NCI-H1417 (cell line): ENCODE data around the gene ABITRAM.
"Not testable (repeated sequence)": the region's sequence is repeated elsewhere in the genome, so short reads cannot be mapped to it uniquely, and the experiment has no call there.

Experiments used
- DNase-seq, 3 experiments: peaks; one replicate each; lab custom pipeline; 2025; lab: John Stamatoyannopoulos, UW

ABITRAM gene

DNA sequence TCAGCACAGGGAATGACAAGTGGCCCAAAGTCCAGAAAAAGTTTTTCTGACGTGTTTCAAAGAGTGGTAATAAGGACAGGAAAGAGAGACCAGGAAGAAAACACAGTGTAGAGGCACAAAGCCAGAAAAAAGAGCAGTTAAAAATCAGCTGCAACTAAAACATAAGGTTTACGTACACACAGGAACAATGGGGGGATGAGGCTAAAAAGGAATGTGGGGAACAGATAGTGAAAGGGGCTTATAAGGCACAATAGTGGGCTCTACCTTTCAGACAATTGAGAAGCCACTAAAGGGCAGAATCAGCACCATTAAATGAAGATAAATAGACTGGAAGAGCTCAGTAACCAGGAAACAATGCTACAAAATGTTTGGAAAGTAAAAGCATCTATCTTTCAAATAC, 5.8 kb upstream of the ABITRAM start:
- DNase-seq = no peak

DNA sequence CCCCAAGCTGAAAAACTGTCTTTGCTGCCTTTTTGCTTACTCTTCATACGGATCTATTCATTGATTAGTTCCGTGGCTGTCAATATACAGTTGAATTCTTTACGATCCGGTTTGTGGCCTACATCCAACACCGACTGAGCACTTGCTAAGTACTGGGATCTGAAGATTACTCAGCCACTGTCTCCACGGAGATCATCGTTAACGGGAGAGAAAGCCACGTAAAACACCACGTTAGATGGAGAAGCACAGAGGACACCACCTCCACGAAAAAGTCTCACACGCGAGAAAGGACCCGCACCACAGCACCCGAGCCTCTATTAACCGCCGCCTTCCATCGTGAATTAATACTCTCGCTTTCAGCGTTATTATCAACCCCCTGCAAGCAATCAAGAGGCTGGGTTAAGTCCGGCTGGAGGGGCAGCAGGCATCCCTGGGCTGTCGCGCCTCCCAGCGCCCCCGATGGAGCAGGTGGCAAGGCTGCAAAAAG, 926 bp upstream of the ABITRAM start:
- no peak for DNase-seq

DNA sequence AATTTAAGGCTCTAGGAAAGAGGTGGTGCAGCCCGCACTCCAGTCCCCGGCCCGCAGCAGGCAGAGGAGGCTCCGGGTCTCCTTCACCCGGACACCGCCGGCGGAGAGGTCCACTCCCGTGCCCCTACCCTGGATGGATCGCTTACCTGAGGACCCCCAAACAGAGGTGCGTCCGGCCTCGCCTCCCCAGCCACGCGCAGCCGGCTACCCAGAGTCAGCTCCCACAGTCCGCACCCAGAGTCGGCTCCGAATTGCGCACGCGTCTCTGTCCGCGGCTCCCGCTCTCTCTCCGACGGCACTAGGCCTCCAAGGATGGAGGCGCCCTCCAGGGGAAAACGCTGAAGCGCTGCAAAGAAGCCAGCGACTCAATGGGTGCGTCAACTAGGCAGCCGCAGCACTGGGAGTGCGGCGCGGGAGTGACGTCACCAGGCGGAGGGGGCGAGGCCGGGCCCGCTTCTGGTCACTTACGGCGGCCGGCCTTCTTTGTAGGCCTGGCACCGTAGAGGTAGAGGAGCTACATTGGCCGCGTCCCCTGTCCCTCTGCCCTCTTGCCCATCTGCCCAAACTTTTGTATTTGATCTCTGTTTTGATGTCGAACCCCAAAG, 380 bp upstream of the ABITRAM start, which contains the start of gene ELP1:
TSS of gene ELP1 (minus strand) at position 407 of the 605 bp plus-strand sequence. CDS start 2,978 bp downstream, outside the sequence.
- peak; percentile 77 to 98 (median 97) for DNase-seq

DNA sequence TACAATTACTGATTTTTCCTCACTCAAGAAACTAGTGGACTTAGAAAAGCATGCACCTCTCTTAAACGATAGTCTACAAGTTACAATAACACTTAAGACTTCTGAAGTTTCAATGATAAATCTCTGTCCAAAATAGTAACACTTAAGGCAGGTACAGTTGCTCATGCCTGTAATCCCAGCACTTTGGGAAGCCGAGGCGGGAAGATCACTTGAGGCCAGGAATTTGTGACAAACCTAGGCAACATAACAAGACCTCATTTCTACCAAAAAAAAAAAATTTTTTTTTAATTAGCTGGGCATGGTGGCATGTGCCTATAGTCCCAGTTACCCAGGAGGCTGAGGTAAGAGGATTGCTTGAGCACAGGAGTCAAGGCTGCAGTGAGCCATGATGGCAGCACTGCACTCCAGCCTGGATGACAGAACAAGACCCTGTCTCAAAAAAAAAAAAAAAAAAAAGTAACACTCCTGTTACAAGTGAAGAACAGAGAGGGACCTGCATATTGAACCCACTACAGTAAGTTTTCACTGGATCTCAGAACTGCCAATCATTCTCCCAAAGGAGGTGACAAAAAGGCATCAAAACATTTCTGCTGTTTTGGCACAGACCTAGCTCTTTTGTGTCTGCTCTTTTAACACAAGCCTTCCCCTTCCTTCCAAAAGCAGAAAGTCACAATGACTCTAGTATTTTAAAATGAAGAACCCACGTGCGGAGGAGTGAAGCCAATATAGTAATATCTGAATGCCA, 3.5 kb downstream of the ABITRAM start:
- no peak for DNase-seq

DNA sequence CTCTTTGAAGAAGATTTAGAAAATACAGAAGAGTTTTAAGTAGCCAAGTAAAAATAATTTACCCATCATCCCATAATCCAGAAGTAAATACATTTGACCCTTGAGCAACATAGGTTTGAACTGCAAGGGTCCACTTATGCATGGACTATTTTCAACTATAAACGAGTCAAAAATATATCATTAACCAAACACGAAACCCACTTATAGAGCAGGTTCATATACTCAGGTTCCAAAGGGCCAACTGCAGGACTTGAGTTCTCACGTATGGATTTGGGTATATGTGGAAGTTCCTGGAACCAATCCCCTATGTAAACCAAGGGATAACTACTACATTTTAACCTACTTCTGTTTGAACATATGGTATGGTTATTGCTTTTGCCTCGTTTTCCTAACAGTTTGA, 5.8 kb downstream of the ABITRAM start:
- DNase-seq = no peak

DNA sequence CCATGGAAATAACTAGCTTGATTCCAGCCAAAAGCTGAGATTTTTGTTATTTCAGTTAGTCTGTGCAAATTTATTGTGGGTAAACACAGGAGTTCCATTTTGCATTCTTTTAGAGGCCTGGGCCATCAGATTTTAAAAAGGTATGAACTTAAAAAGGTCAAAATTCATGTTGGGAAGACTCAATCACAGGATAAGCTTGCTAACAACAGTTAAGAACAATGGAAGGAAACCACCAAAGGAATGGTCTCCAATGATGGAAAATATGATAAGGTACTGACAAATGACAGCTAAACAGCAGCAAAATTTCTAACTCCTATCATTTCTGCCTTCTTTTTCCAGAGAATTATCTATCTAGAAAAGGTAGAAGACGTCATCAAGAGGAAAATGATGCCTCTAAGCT, 16.0 kb downstream of the ABITRAM start:
- DNase-seq = no peak

DNA sequence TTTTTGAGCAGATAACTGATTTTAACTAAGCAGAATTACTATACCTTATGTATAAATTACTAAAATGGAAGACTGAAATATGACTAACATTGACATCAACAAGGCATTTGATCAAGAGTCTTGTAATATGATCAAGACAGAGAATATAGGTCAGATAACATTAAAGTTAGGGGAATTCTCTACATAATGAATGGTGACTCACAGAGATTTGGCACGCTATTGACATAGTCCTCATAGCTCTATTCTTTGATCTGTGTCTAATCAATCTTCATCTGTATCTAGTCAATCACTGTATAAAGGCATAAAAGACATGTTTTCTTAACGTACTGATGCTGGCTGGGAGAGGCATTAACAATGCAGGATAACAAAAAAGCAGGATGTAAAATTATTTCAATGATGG, 17.4 kb downstream of the ABITRAM start:
- no peak for DNase-seq

DNA sequence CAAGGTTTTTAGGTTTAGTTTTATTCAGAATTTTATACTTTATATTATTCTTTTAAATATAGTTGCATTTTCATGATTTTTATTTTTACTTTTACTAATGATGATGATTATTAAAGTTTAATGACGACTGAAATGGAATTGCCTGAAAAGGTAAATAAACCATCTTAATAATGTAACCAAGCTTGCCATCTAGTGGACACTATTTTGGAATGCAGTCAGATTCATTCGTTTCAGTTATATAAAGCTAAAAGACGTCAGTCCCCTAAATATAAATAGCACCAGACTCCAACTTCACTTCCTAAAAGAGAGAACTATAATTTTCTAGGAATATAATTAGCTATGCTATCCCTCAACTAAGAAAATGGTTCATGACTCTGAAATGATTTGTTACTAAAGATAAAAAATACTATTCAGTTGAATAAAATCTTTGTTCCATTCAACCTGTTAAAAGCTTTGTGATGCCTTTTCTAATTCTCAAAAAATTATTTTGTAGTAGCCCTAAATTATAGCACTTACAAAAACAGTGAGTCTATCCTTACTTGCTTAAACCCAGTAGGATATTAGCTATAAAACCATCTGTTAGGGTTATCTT, 19.9 kb downstream of the ABITRAM start:
- peak; percentile 1 to 75 (median 8) for DNase-seq

DNA sequence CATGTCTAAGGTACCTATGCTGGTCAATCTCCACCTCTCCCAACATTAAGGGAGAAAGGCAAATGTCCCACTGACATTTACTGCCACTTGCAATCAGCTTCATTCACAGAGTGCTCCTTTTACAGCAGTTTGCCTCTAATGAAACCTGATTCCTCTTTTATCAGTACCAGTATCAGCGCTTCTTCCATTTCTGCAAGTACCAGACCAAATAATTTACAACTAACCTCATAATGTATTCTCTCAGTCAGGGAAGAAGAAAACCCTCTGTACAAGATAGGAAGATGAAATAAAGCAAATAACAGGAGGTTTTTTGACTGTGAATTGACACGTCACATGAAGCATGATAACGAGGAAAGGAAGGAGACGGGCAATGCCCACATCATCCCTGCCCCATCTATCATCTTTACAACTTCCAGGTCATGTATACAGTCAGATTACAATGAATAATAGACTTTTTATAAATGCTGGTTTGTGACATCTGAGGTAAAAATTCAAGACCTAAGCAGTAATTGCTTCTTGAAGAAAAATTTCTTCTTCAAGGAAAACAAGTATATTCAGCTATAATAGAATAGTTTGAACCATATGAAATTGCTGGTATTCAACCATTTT, 21.9 kb downstream of the ABITRAM start:
- DNase-seq = peak in 2 of 3 experiments; percentile 22 to 68

DNA sequence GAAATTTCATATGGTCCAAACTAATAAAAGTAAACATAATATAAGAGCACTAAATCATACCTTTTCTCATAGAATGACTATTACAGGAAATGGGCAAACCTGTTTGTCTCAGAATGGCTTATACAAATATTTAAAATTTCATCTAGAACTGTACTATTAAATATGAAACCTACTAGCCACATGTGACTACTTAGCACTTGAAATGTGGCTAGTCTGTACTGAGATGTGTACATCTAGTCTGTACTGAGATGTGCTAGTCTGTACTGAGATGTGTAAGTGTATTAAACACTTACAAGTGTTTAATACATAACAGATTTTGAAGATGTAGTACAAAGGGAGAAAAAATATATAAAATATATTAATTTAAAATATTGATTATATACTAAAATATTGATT, 22.4 kb downstream of the ABITRAM start:
- DNase-seq = peak in 2 of 3 experiments; percentile 9 to 68

DNA sequence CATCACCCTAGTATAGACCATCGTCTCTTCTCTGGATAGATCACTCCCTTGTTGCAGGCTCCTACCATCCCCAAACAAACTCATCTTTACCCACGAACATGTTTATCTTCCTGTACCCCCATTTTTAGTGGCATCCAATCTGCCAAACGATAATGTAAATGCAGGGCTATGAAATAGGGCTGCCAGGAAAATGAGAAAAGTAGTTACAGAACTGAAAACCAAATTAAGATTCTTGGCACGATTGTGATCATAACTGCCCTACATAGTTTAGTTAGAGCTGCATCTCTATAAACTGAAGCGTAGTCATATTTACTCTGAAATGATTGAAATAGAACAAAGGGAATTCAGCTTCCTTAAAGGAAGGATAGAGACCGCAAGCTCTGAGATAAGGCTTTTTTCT, 26.1 kb downstream of the ABITRAM start:
- no peak for DNase-seq

DNA sequence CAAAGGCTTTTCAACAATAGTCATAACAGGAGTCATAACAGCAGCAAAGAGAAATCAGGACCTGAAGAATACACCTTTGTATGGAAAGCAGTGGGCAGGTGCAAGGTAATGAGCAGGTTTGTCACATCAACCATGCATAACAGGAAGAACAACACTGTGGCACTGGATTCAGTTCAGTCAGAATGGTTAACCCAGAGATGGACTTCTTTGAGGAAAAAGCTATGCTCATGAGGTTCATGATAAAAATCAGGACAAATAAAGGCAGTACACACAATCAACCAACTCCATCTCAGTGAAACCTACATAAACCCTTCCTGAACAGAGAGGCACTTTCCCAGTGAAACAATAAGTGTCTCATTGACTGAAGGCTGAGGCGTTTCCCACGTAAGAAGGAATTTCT, 27.0 kb downstream of the ABITRAM start:
- peak in 2 of 3 experiments; percentile 28 to 71 for DNase-seq

DNA sequence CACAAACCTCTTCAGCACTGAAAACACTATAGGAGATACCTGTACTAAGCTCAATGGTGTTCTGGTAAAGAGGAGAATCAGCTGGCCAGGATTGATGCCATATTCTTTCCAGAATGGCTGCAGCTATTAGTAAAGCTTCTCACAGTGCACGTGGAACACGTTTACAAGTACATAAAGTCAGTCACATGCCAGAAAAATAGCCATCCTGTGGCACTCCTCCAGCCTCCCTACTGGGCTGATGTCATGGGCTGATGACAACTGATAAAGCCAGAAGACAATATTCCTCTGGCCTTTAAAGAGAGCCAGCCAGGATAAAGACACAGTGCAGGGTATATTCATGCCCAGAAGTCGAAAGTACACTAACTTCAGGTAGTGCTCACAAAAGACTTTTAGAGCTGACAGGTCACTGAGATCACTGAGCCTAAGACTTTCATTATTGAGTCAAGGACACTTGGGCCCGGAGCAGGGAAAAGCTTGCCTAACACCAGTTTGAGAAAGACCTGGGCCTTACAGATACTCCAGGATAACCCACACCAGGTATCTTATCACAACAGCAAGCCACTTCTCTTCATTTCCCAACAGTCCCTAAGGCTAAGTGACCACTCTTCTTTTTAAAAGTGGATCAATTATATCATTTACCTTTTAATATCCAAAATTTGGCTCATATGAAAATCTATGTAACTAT, 29.4 kb downstream of the ABITRAM start:
- no peak for DNase-seq

DNA sequence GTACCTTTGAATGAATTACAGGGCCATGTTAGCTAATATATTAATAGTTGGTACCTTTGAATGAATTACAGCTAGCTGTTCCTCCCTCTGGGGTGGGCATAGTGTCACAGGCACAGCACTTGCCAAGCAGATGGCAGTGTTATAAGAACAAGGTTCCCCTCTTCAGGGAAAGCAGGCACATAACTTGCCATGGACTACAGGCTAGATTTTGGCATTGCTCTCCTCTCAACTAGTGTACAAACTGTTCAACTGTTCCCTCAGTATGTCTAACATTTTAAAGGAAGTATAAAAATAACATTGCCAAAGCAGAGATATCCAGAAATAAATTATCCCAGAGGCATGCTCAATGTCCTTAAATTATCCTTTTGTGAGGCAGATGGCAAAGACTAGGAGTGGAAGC, 33.7 kb downstream of the ABITRAM start:
- DNase-seq = no peak

DNA sequence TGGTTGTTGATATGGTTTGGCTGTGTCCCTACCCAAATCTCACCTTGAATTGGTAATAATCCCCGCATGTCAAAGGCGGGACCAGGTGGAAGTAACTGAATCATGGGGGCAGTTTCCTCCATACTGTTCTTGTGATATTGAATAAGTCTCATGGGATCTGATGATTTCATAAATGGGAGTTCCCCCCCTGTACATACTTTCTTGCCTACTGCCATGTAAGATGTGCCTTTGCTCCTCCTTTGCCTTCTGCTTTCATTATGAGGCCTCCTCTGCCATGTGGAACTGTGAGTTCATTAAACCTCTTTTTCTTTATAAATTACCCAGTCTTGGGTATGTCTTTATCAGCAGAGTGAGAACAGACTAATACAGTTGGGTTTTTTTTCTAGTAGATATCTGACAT, 37.2 kb downstream of the ABITRAM start:
- DNase-seq = not testable (repeated sequence)

DNA sequence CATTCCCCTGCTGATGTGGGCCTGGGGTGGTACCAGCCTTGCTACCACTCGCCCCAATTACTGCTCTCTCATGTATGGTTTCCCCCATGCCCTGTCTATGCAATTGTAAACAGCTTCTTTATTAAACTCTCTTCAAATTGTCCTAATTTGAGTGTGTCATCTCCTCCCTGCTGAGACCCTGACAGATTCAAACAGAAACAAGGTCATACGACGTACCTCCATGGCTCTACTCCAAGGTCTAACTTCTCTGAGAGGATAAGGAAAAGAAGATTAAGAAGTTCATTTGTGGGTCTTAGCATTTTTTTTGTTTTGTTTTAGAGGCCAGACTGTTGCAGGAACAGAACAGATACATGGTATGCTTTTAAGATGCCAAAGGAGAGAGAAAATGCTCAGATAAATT, 38.0 kb downstream of the ABITRAM start:
- no peak for DNase-seq

DNA sequence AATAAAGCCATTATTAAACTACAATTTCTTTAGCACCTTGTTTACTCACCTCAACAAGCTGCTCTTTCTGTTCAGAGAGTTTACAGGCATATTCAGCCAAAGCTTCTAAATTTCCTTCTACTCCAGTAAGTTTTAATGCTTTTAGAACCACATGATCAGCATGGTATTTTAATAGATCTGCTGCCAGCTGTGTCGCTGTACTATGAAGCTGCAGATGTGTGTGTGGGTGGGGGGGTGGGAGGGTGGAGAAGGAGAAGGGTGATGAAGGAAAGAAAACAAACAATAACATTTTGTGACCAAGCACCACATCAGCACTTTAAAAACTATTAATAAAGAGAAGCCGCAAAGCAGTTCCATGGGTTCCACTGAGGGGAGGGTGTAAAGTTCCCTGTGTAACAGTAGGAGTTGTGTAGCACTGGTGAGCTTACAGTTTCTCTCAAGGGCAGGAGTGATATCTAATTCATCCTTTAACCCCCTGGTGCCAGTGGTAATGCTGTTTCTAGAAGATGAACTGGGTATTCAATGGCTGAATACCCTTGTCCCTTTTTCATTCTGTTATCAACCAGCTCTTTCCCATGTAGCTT, 38.5 kb downstream of the ABITRAM start:
- DNase-seq = no peak

DNA sequence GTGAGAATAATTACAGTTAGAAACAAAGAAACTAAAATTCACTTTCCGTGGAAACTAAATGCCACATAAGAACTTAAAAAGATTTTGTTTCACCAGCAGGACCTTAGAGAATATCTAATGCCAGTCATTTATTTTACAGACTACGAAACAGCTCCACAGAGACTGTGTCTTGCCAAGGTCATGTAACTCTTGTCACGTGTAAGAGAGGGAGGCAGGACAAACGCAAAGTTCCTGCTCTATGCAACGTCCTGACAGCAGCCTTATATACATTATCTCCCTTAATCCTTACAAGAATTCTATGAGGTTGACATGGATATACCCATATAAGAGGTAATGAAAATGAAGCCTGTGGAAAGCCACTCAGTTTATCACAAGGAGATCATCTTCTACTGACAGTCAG, 39.7 kb downstream of the ABITRAM start:
- DNase-seq = no peak

DNA sequence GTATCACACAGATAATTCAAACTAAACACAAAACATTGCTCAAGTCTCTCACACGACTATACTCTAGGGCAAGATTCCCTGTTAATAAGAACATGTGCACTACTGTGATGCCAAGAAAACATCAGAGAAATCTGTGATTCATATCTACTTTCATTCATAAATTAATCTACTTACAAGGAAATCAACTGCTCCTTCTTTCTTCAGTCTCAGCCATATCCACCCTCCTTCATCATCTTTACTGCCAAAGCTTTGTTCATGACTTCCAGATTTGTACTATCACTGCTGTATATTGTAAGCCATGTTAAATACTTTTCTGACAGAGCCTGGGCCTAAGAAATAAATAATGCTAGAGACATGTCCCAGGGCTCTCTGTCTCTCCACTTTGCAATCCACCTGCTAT, 44.0 kb downstream of the ABITRAM start:
- no peak for DNase-seq

DNA sequence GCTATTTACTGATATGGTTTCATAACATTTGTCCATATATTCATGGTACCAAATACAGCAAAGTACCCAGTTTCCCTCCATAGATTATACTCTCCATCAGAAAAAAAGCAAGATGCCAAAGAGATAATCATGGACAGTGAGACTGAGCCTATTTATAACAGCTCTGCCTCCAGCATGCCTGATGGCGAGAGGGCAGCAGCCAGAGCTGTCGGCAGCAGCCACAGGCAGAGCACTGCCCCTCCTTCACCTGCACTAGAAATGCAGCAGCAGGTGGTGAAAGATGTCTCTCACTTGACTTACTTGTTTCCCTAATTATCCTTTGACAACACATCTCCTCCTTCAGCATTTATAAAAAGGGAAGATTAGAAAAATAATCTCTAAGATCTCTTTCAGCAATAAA, 46.7 kb downstream of the ABITRAM start:
- peak in 1 of 3 experiments; percentile 35 for DNase-seq

DNA sequence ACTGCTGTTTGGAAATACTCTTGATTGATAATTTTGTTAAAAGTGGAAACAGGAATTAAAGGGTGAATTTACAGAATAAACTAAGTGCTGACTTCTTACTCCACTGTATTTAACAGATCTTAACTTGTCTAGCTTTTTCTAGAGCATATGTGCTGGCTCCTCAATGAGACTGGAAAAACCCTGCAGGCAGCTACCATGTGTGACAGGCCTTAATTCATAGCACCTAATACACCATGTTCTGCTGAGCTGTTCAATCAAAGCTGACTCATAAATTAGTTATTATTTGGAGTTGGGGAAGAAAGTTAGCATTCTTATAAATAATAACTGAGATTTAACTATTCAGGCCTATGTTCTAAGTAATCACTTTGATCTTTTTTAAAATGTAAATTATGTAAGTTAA, 49.7 kb downstream of the ABITRAM start:
- no peak for DNase-seq
